Psoas muscle (tissue), 8 donors: Measurements from ENCODE around the gene TMPRSS9. TPM values are rescaled to one million over a fixed set of nuclear protein-coding genes. Genes with fewer than 3 reads are reported as not detected.

Experiments
- ATAC-seq, 4 donors: fragments of 200-7000 bp; cut with Tn5 transposase; one replicate each; pipeline ENCODE4 v1.9.1; 2020; ENCODE audit warnings: moderate library complexity in 3 of 4, mild to moderate bottlenecking in 2 of 4
- DNase-seq, 2 donors: peaks; one replicate each; pipeline ENCODE4 v3.0.0-alpha.2; 2020
- H3K27ac ChIP-seq: fragments of 200-600 bp; one replicate; pipeline ENCODE4 v1.8.0; 2022
- H3K27me3 ChIP-seq, 3 donors: fragments of 200-600 bp in 1 of 3; one replicate each; pipeline versions ENCODE4 v1.6.1 to v1.8.0; 2013 to 2022; ENCODE audit warnings: low read length in 2 of 3, mild to moderate bottlenecking in 2 of 3, moderate library complexity in 1 of 3; ENCODE audit not compliant: insufficient read depth in 3 of 3
- H3K36me3 ChIP-seq, 2 donors: fragments of 200-600 bp in 1 of 2; one replicate each; pipeline versions ENCODE4 v1.6.1 to v1.8.0; 2013 to 2022; ENCODE audit warnings: low read depth in 1 of 2, mild to moderate bottlenecking in 1 of 2, moderate library complexity in 1 of 2; ENCODE audit not compliant: insufficient read depth in 1 of 2
- H3K4me1 ChIP-seq: fragments of 200-600 bp; one replicate; pipeline ENCODE4 v1.8.0; 2022
- H3K4me3 ChIP-seq: fragments of 200-600 bp; one replicate; pipeline ENCODE4 v1.8.0; 2022; ENCODE audit warnings: mild to moderate bottlenecking
- H3K9me3 ChIP-seq: fragments of 200-600 bp; one replicate; pipeline ENCODE4 v1.8.0; 2022
- CTCF ChIP-seq: fragments of 200-600 bp; IDR thresholded peaks from one replicate; pipeline ENCODE4 v1.8.0; 2022; ENCODE audit warnings: antibody characterized with exemption
- WGBS, 3 donors: extraction: QIAGEN DNeasy Blood & Tissue Kit; methylation state at CpG; one replicate each; pipeline versions ENCODE4 v1.1.6 to v1.1.7; 2013; 5-methylcytosine and 5-hydroxymethylcytosine counted together
- intact Hi-C, 2 donors: fragments of 100-400 bp; cut with DNase I; formaldehyde crosslinking; loops; one replicate each; pipeline versions ENCODE4 v1.11.0 to v1.14.2; 2022
- polyA plus RNA-seq, 3 donors: library from polyadenylated mRNA; stranded (reverse); fragments of 200-250 nt; gene quantifications; one replicate each; pipeline ENCODE4 v1.2.3, GENCODE V29; 2013
- total RNA-seq, 4 donors: library from RNA; stranded (reverse); fragmentation: NEBNext Ultra II Directional in 2 of 4; extraction: Animal tissue kit (Norgen Biotek cat#: 25700) in 2 of 4; gene quantifications; one replicate each; pipeline versions ENCODE4 v1.2.1 to v1.2.4, GENCODE V29; 2021 to 2023
- donor health status: healthy with polysubstance abuse.
- donor health status: DM: no; HTN: no; CAD: no; lungs with moderate emphysema.
- donor health status: Bipolar disorder and iron deficiency.
- donor health status: healthy.
- donor health status: DM: yes; HTN: yes; CAD: no.
- donor health status: DM: no; HTN: no; CAD: no.
- donor health status: DM: no; HTN: no; CAD: no.
- donor health status: DM: yes; HTN: yes; CAD: no.

Gene TMPRSS9
- total and polyA plus RNA-seq, 7 donors = 0.17 TPM; not detected in 6

- no peak for DNase-seq
- WGBS, 3 donors = 80 to 84% (median 81%) methylated on average over 7 of the region's 7 CpGs
- Histone ChIP-seq H3K27me3 (peaks cover 0 to 7% (median 5%) of the 10 kb centered on the region in 3 donors), H3K4me1 (no peaks in the 10 kb centered on the region), H3K36me3 (peaks cover 0 to 4% of the 10 kb centered on the region in 2 donors), H3K9me3 (no peaks in the 10 kb centered on the region), H3K27ac (no peak overlapping the region), H3K4me3 (no peak overlapping the region)
- ATAC-seq = no peak
- intact Hi-C loops = no loop called here
- no peak for TF ChIP-seq CTCF
These were observed 53.1 kb downstream of the TMPRSS9 start for GRCh38 chr19:2413159-2413558.

- H3K4me3 ChIP-seq = no peak overlapping the region
- DNase-seq (peak in 1 of 2 donors; percentile 49), ATAC-seq (peak in 1 of 4 donors; percentile 5)
- H3K9me3 ChIP-seq = no peaks in the 10 kb centered on the region
- intact Hi-C loops = no loop called here
- no peak overlapping the region for H3K27ac ChIP-seq
- H3K27me3 ChIP-seq = peaks cover 0 to 7% (median 5%) of the 10 kb centered on the region in 3 donors
- no peaks in the 10 kb centered on the region for H3K4me1 ChIP-seq
- TF ChIP-seq CTCF = no peak
- H3K36me3 ChIP-seq = peaks cover 0 to 4% of the 10 kb centered on the region in 2 donors
- 78 to 87% (median 85%) methylated on average over 16 of the region's 16 CpGs for WGBS, 3 donors
These were observed 53.6 kb downstream of the TMPRSS9 start for GRCh38 chr19:2413629-2414028.

- peak in 3 of 4 donors; percentile 18 to 29 (median 28) for ATAC-seq
- peaks cover 0 to 4% of the 10 kb centered on the region in 2 donors for H3K36me3 ChIP-seq
- WGBS, 3 donors = 77 to 78% (median 77%) methylated on average over 29 of the region's 29 CpGs
- DNase-seq = peak in 1 of 2 donors; percentile 48
- H3K9me3 ChIP-seq = no peaks in the 10 kb centered on the region
- H3K27me3 ChIP-seq = peaks cover 0 to 7% (median 0%) of the 10 kb centered on the region in 3 donors
- no peak overlapping the region for H3K27ac ChIP-seq
- TF ChIP-seq CTCF = no peak
- intact Hi-C loops = no loop called here
- H3K4me3 ChIP-seq = no peak overlapping the region
- H3K4me1 ChIP-seq = no peaks in the 10 kb centered on the region
These were observed 55.4 kb downstream of the TMPRSS9 start for GRCh38 chr19:2415281-2415972.

- Histone ChIP-seq H3K9me3 (no peaks in the 10 kb centered on the region), H3K4me1 (no peaks in the 10 kb centered on the region), H3K27ac (no peak overlapping the region), H3K4me3 (no peak overlapping the region), H3K36me3 (peaks cover 0 to 4% of the 10 kb centered on the region in 2 donors), H3K27me3 (peaks cover 0 to 7% (median 0%) of the 10 kb centered on the region in 3 donors)
- no peak for DNase-seq
- ATAC-seq = peak in 2 of 4 donors; percentile 3 to 18
- intact Hi-C loops = no loop called here
- no peak for TF ChIP-seq CTCF
- 52 to 62% (median 60%) methylated on average over 6 of the region's 6 CpGs for WGBS, 3 donors
These were observed 55.9 kb downstream of the TMPRSS9 start for GRCh38 chr19:2415973-2416319.
